Measurements from ENCODE around the gene EPSTI1.

- no peak for TF ChIP-seq RAD21 (IDR thresholded peaks at IDR 0.05; ENCODE audit: low read depth)
- TF ChIP-seq FOXM1 (IDR thresholded peaks at IDR 0.05; ENCODE audit: borderline replicate concordance, low read depth) = no peak
- no peak for TF ChIP-seq MAX (IDR thresholded peaks at IDR 0.05)
- no peak for TF ChIP-seq EP300 (IDR thresholded peaks at IDR 0.05; ENCODE audit: borderline replicate concordance)
- TF ChIP-seq TEAD4 (IDR thresholded peaks at IDR 0.05) = no peak
- TF ChIP-seq REST (IDR thresholded peaks at IDR 0.05; ENCODE audit: low read depth) = no peak
These were observed 65.5 kb downstream of the EPSTI1 start for GRCh38 chr13:42926555-42926954.

Measured in Ishikawa (cell line).